ENCODE measurements around the gene SPINT1. TPM values are rescaled to one million over a fixed set of nuclear protein-coding genes. Genes with fewer than 3 reads are reported as not detected.
A peak's percentile ranks its signal among the peaks of the same experiment; 100 is the strongest.

Gene SPINT1
- total and polyA plus RNA-seq, 8 donors: 39.3 to 123 (median 51.1) TPM

- peak in 1 of 6 donors; percentile 45 for DNase-seq
- Histone ChIP-seq H3K4me1 (peaks cover 1 to 18% (median 8%) of the 10 kb centered on the region in 3 donors), H3K36me3 (peaks cover 0 to 48% (median 19%) of the 10 kb centered on the region in 3 donors), H3K4me3 (no peak overlapping the region), H3K9me3 (no peaks in the 10 kb centered on the region), H3K27me3 (no peaks in the 10 kb centered on the region), H3K27ac (no peak overlapping the region)
- no peak for FAIRE-seq
- ATAC-seq: no peak
- no peak for TF ChIP-seq CTCF (IDR thresholded peaks at IDR 0.05)
- WGBS, 2 donors: 78 to 83% methylated on average over 10 of the region's 10 CpGs
- intact Hi-C loops (cut with DNase I): no loop called here
Observed at GRCh38 chr15:40854161-40854560, 10.3 kb downstream of the SPINT1 start.

- no peak for FAIRE-seq
- Histone ChIP-seq H3K4me1 (peaks cover 6 to 20% (median 8%) of the 10 kb centered on the region in 3 donors), H3K36me3 (peaks cover 0 to 43% (median 19%) of the 10 kb centered on the region in 3 donors), H3K27ac (no peak overlapping the region), H3K4me3 (no peak overlapping the region), H3K27me3 (no peaks in the 10 kb centered on the region), H3K9me3 (no peaks in the 10 kb centered on the region)
- no peak for TF ChIP-seq CTCF (IDR thresholded peaks at IDR 0.05)
- intact Hi-C loops (cut with DNase I): loop anchor here in 1 of 3 donors (5.0 kb wide), 1 partner anchor 37 kb away; the partner anchor contains the start of gene VPS18
- WGBS, 2 donors: 84 to 86% methylated on average over 13 of the region's 13 CpGs
- no peak for ATAC-seq
- peak in 1 of 6 donors; percentile 42 for DNase-seq
Observed at GRCh38 chr15:40855706-40856234, 11.9 kb downstream of the SPINT1 start.

GRCh38 chr15:40856746-40857145, 12.9 kb downstream of the SPINT1 start:
- DNase-seq (peak in 1 of 6 donors; percentile 49), ATAC-seq (no peak), FAIRE-seq (no peak)
- H3K4me3 ChIP-seq: no peak overlapping the region
- no peak for TF ChIP-seq CTCF (IDR thresholded peaks at IDR 0.05)
- peaks cover 0 to 42% (median 19%) of the 10 kb centered on the region in 3 donors for H3K36me3 ChIP-seq
- WGBS, 2 donors: 65 to 68% methylated on average over 8 of the region's 8 CpGs
- H3K9me3 ChIP-seq: no peaks in the 10 kb centered on the region
- intact Hi-C loops (cut with DNase I): loop anchor here in 1 of 3 donors (5.0 kb wide), 1 partner anchor 36 kb away; the partner anchor contains the start of gene VPS18
- no peaks in the 10 kb centered on the region for H3K27me3 ChIP-seq
- H3K4me1 ChIP-seq: peaks cover 6 to 20% (median 8%) of the 10 kb centered on the region in 3 donors
- H3K27ac ChIP-seq: peak overlapping the region in 3 of 4 donors; percentile 18 to 62 (median 43)

- no peak overlapping the region for H3K4me3 ChIP-seq
- FAIRE-seq (no peak), ATAC-seq (peak; percentile 83 to 91 (median 89)), DNase-seq (peak; percentile 77 to 94 (median 90))
- peaks cover 0 to 42% (median 19%) of the 10 kb centered on the region in 3 donors for H3K36me3 ChIP-seq
- peak overlapping the region in 3 of 4 donors; percentile 18 to 62 (median 55) for H3K27ac ChIP-seq
- intact Hi-C loops (cut with DNase I): loop anchor here in 1 of 3 donors (5.0 kb wide), 1 partner anchor 35 kb away; the partner anchor contains the start of gene VPS18
- peaks cover 6 to 28% (median 8%) of the 10 kb centered on the region in 3 donors for H3K4me1 ChIP-seq
- H3K27me3 ChIP-seq: no peaks in the 10 kb centered on the region
- no peaks in the 10 kb centered on the region for H3K9me3 ChIP-seq
- TF ChIP-seq CTCF (IDR thresholded peaks at IDR 0.05): peak; percentile 93 to 98 (median 94)
- WGBS, 2 donors: 16 to 19% methylated on average over 15 of the region's 15 CpGs
Observed at GRCh38 chr15:40857601-40858341, 13.9 kb downstream of the SPINT1 start.

Measured in pancreas (tissue), 10 donors.